DND-41 (cell line): ENCODE data around the gene BICDL2.

Experiments
- EZH2 ChIP-seq: IDR thresholded peaks from 3 replicates; pipeline ENCODE4 v1.6.1; 2012; ENCODE audit warnings: borderline replicate concordance, low read depth, mild to moderate bottlenecking, moderate library complexity, low read length, inconsistent platforms; ENCODE audit not compliant: severe bottlenecking
- TF ChIP-seq, protein P1 (sequence below): IDR thresholded peaks from 2 replicates; pipeline ENCODE4 v1.5.1; 2012; ENCODE audit warnings: borderline replicate concordance, low read length, moderate library complexity, mild to moderate bottlenecking; ENCODE audit not compliant: poor library complexity, severe bottlenecking; ENCODE audit errors: extremely low read depth

DNA sequence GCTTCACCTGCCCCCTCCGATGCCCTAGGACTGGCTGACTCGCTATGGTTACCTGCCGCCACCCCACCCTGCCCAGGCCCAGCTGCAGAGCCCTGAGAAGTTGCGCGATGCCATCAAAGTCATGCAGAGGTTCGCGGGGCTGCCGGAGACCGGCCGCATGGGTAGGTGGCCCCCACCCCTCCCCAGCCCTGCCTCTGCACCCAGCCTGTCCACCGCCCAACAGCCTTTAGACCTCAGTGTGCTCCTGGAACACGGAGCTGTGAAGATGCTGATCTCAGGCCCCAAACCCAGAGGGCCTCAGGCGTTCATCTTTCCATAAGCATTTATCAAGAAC lies 10.6 kb upstream of the BICDL2 start:
- TF ChIP-seq, protein P1, sequence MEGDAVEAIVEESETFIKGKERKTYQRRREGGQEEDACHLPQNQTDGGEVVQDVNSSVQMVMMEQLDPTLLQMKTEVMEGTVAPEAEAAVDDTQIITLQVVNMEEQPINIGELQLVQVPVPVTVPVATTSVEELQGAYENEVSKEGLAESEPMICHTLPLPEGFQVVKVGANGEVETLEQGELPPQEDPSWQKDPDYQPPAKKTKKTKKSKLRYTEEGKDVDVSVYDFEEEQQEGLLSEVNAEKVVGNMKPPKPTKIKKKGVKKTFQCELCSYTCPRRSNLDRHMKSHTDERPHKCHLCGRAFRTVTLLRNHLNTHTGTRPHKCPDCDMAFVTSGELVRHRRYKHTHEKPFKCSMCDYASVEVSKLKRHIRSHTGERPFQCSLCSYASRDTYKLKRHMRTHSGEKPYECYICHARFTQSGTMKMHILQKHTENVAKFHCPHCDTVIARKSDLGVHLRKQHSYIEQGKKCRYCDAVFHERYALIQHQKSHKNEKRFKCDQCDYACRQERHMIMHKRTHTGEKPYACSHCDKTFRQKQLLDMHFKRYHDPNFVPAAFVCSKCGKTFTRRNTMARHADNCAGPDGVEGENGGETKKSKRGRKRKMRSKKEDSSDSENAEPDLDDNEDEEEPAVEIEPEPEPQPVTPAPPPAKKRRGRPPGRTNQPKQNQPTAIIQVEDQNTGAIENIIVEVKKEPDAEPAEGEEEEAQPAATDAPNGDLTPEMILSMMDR = no peak
- no peak for TF ChIP-seq EZH2
